Activated CD4-positive, CD25-positive, alpha-beta regulatory T cell treated with anti-CD3 and anti-CD28 coated beads, Interleukin-2, amount 50 U/mL, for 24 hours (primary cell): ENCODE measurements around the gene DOC2B.

ENCODE experiments used
- ATAC-seq, 2 donors: fragments of 150-1000 bp; cut with Tn5 transposase; one replicate each; pipeline ENCODE4 v1.10.0; 2021; ENCODE audit warnings: mild to moderate bottlenecking in 1 of 2, moderate library complexity in 1 of 2

The DOC2B gene

GRCh38 chr17:160336-160735 is 21.1 kb downstream of the DOC2B start:
- ATAC-seq, result no peak

GRCh38 chr17:159609-160008 is 21.8 kb downstream of the DOC2B start:
- ATAC-seq, result no peak

- no peak for ATAC-seq
These were observed 23.1 kb downstream of the DOC2B start for GRCh38 chr17:158379-158778.

GRCh38 chr17:157901-158300 is 23.5 kb downstream of the DOC2B start:
- ATAC-seq, result no peak

- ATAC-seq, result no peak
These were observed 24.5 kb downstream of the DOC2B start for GRCh38 chr17:156946-157345.

- ATAC-seq, result no peak
These were observed 25.3 kb downstream of the DOC2B start for GRCh38 chr17:156094-156621.

GRCh38 chr17:155576-155975 is 25.9 kb downstream of the DOC2B start:
- ATAC-seq, result no peak

GRCh38 chr17:153851-154250 is 27.6 kb downstream of the DOC2B start:
- no peak for ATAC-seq

- no peak for ATAC-seq
These were observed 28.5 kb downstream of the DOC2B start for GRCh38 chr17:152860-153420.

GRCh38 chr17:151886-152859 is 29.3 kb downstream of the DOC2B start:
- ATAC-seq, result no peak

- ATAC-seq, result no peak
These were observed 30.4 kb downstream of the DOC2B start for GRCh38 chr17:151004-151403.

- no peak for ATAC-seq
These were observed 31.4 kb downstream of the DOC2B start for GRCh38 chr17:149897-150584.

- ATAC-seq, result no peak
These were observed 32.2 kb downstream of the DOC2B start for GRCh38 chr17:149231-149630.

GRCh38 chr17:148757-149156 is 32.7 kb downstream of the DOC2B start:
- ATAC-seq, result no peak

- ATAC-seq, result no peak
These were observed 33.4 kb downstream of the DOC2B start for GRCh38 chr17:147796-148740.

GRCh38 chr17:146983-147761 is 34.3 kb downstream of the DOC2B start:
- no peak for ATAC-seq

- ATAC-seq, result no peak
These were observed 34.9 kb downstream of the DOC2B start for GRCh38 chr17:146546-146945.

- no peak for ATAC-seq
These were observed 35.5 kb downstream of the DOC2B start for GRCh38 chr17:145671-146541.

GRCh38 chr17:144936-145670 is 36.3 kb downstream of the DOC2B start:
- ATAC-seq, result no peak
